GM12878 (cell line): Measurements from ENCODE around the gene ACVR1B. TPM values are rescaled to one million over a fixed set of nuclear protein-coding genes. Genes with fewer than 3 reads are reported as not detected.
A peak's percentile ranks its signal among the peaks of the same experiment; 100 is the strongest.

Experiments used
- ATAC-seq: fragments of 200-7000 bp; cut with Tn5 transposase; 3 replicates; pipeline ENCODE4 v1.9.1; 2020; ENCODE audit warnings: mild to moderate bottlenecking, moderate library complexity
- BruUV-seq: library from RNA; stranded (reverse); fragments of 400-500 nt; replicated peaks from 2 replicates; lab custom pipeline; 2021; lab: Mats Ljungman, UMichigan
- CTCF ChIA-PET: fragments of 300-600 bp; sonication (Branson Sonifier 250); formaldehyde crosslinking; extraction: SDS; loops from one replicate; lab custom pipeline; 2021; ENCODE audit warnings: inconsistent platforms; lab: Yijun Ruan, JAX
- POLR2A ChIA-PET: fragments of 350-600 bp; formaldehyde crosslinking; extraction: SDS; loops from one replicate; lab custom pipeline; 2021; ENCODE audit warnings: inconsistent platforms; lab: Charles Lee
- RAD21 ChIA-PET: fragments of 300-600 bp; sonication (Branson Sonifier 250); formaldehyde crosslinking; loops from one replicate; lab custom pipeline; 2023; ENCODE audit warnings: antibody characterized with exemption; ENCODE audit not compliant: unreplicated experiment; lab: Charles Lee
- SMC1A ChIA-PET: fragments of 300-600 bp; sonication (Branson Sonifier 250); formaldehyde crosslinking; loops from one replicate; lab custom pipeline; 2023; ENCODE audit not compliant: unreplicated experiment, uncharacterized antibody; lab: Charles Lee
- DNase-seq: peaks from one replicate; pipeline ENCODE4 v3.0.0-alpha.2; 2011; ENCODE audit warnings: low read depth, low spot score
- FAIRE-seq: peaks from 3 replicates; lab custom pipeline; 2011; peaks lifted over from hg19 to GRCh38; lab: Jason Lieb, UNC
- H2AFZ ChIP-seq: 2 replicates; pipeline ENCODE4 v1.6.0; 2011; ENCODE audit warnings: low read depth, low read length, control low read depth; ENCODE audit not compliant: control insufficient read depth
- H3K27ac ChIP-seq: 2 replicates; pipeline ENCODE4 v1.5.1; 2011; ENCODE audit warnings: control low read depth; ENCODE audit not compliant: control insufficient read depth, insufficient read depth
- H3K27me3 ChIP-seq, 2 experiments: replicated peaks in 1 of 2; 2 replicates each; pipeline versions ENCODE4 v1.6.0 to v1.6.1; 2011; ENCODE audit warnings: low read length in 1 of 2; ENCODE audit not compliant: control insufficient read depth in 2 of 2, insufficient read depth in 2 of 2
- H3K36me3 ChIP-seq, 2 experiments: 2 replicates each; pipeline ENCODE4 v1.5.1; 2011; ENCODE audit warnings: low read length in 1 of 2; ENCODE audit not compliant: control insufficient read depth in 2 of 2, insufficient read depth in 2 of 2
- H3K4me1 ChIP-seq: 2 replicates; pipeline ENCODE4 v1.6.1; 2011; ENCODE audit warnings: mild to moderate bottlenecking, low read length, moderate library complexity, mixed read lengths; ENCODE audit not compliant: control insufficient read depth, insufficient read depth
- H3K4me2 ChIP-seq: 2 replicates; pipeline ENCODE4 v1.6.0; 2011; ENCODE audit warnings: control low read depth; ENCODE audit not compliant: control insufficient read depth, insufficient read depth
- H3K4me3 ChIP-seq: fragments of 200-600 bp; sonication (generic); 2 replicates; pipeline ENCODE4 v1.5.1; 2016
- H3K79me2 ChIP-seq: 2 replicates; pipeline ENCODE4 v1.6.0; 2011; ENCODE audit warnings: low read length; ENCODE audit not compliant: control insufficient read depth, insufficient read depth
- H3K9ac ChIP-seq: 2 replicates; pipeline ENCODE4 v1.8.0; 2011; ENCODE audit warnings: low read length, control low read depth, mixed read lengths; ENCODE audit not compliant: control insufficient read depth, insufficient read depth
- H3K9me3 ChIP-seq: replicated peaks from 3 replicates; pipeline ENCODE4 v1.5.1; 2011; ENCODE audit warnings: mild to moderate bottlenecking, low read length; ENCODE audit not compliant: control insufficient read depth, insufficient read depth
- H4K20me1 ChIP-seq: 2 replicates; pipeline ENCODE4 v1.6.0; 2011; ENCODE audit not compliant: control insufficient read depth, insufficient read depth
- BRCA1 ChIP-seq: IDR thresholded peaks from 2 replicates; pipeline ENCODE4 v1.6.1; 2011; ENCODE audit warnings: low read depth, low read length, improper control_type of control experiment
- DPF2 ChIP-seq: fragments of 450-650 bp; IDR thresholded peaks from 2 replicates; pipeline ENCODE4 v1.6.1; 2017; ENCODE audit warnings: mild to moderate bottlenecking
- EED ChIP-seq: sonication (generic); IDR thresholded peaks from 2 replicates; pipeline ENCODE4 v1.6.1; 2016; ENCODE audit warnings: antibody characterized with exemption, low read depth
- ETV6 ChIP-seq, 2 experiments: fragments of 450-650 bp in 1 of 2; IDR thresholded peaks in 1 of 2; conservative IDR thresholded peaks in 1 of 2; 2 replicates each; pipeline ENCODE4 v1.6.1; 2014; ENCODE audit warnings: antibody characterized with exemption in 1 of 2, borderline replicate concordance in 1 of 2, low read depth in 1 of 2, mild to moderate bottlenecking in 1 of 2, moderate library complexity in 1 of 2
- EZH2 ChIP-seq: IDR thresholded peaks from 2 replicates; pipeline ENCODE4 v1.6.1; 2012; ENCODE audit warnings: low read depth, mild to moderate bottlenecking, control low read depth, inconsistent platforms, low read length, borderline replicate concordance; ENCODE audit not compliant: control insufficient read depth
- HDGF ChIP-seq: fragments of 450-650 bp; IDR thresholded peaks from 2 replicates; pipeline ENCODE4 v1.6.1; 2016; ENCODE audit warnings: antibody characterized with exemption
- IKZF1 ChIP-seq: fragments of 450-650 bp; conservative IDR thresholded peaks from 2 replicates; pipeline ENCODE4 v1.6.1; 2017; ENCODE audit warnings: antibody characterized with exemption, mild to moderate bottlenecking
- IKZF2 ChIP-seq, 2 experiments: fragments of 450-650 bp; IDR thresholded peaks; 2 replicates each; pipeline ENCODE4 v1.6.1; 2017; ENCODE audit warnings: mild to moderate bottlenecking in 2 of 2, moderate library complexity in 2 of 2
- MTA3 ChIP-seq: IDR thresholded peaks from 2 replicates; pipeline ENCODE4 v1.6.1; 2012; ENCODE audit warnings: low read length, inconsistent platforms, borderline replicate concordance
- MYC ChIP-seq: IDR thresholded peaks from 2 replicates; pipeline ENCODE4 v1.6.1; 2011; ENCODE audit warnings: mild to moderate bottlenecking, low read length, moderate library complexity, inconsistent platforms; ENCODE audit not compliant: insufficient read depth, insufficient replicate concordance, insufficient read length, severe bottlenecking
- NKRF ChIP-seq: fragments of 450-650 bp; conservative IDR thresholded peaks from 2 replicates; pipeline ENCODE4 v1.6.1; 2017; ENCODE audit warnings: mild to moderate bottlenecking, moderate library complexity
- PAX5 ChIP-seq: IDR thresholded peaks from 2 replicates; pipeline ENCODE4 v1.6.1; 2011; ENCODE audit warnings: low read depth, low read length, borderline replicate concordance
- PKNOX1 ChIP-seq: fragments of 450-650 bp; IDR thresholded peaks from 2 replicates; pipeline ENCODE4 v1.6.1; 2016; ENCODE audit warnings: mild to moderate bottlenecking
- RBBP5 ChIP-seq: fragments of 200-600 bp; sonication (generic); conservative IDR thresholded peaks from 2 replicates; pipeline ENCODE4 v1.6.1; 2016
- SPI1 ChIP-seq: IDR thresholded peaks from 2 replicates; pipeline ENCODE4 v1.6.1; 2011; ENCODE audit warnings: low read depth, mild to moderate bottlenecking, low read length, moderate library complexity, borderline replicate concordance; ENCODE audit not compliant: insufficient read depth
- WGBS: methylation state at CpG from one replicate; pipeline ENCODE4 v1.1.6; 2016; ENCODE audit warnings: low lambda C conversion rate; ENCODE audit not compliant: insufficient replicate concordance, insufficient coverage; ENCODE audit errors: missing lambda C conversion rate; 5-methylcytosine and 5-hydroxymethylcytosine counted together
- in situ Hi-C: fragments of 300-500 bp; cut with MboI; formaldehyde crosslinking; loops from 9 replicates; pipeline ENCODE4 v1.14.3; 2018; ENCODE audit warnings: mixed read lengths
- intact Hi-C: fragments of 100-400 bp; cut with micrococcal nuclease; formaldehyde crosslinking; loops from one replicate; pipeline ENCODE4 v1.14.2; 2022; ENCODE audit not compliant: unreplicated experiment
- polyA plus RNA-seq, 11 experiments: library from polyadenylated mRNA; depleted of rRNA in 4 of 11; unstranded in 6 of 11; stranded (reverse) in 5 of 11; fragments of >200 nt; fragmentation: Nextera tagmentation in 4 of 11; fragmentation: Illumina TruSeq in 1 of 11; extraction: Ambion mirVana in 4 of 11; extraction: Trizol in 1 of 11; gene quantifications; 1 replicate in 1 of 11; 2 replicates in 10 of 11; pipeline versions ENCODE4 v1.2.1 to v1.2.3, GENCODE V29; 2011 to 2016; ENCODE audit warnings: inconsistent platforms in 2 of 11, missing spikeins in 2 of 11, low read depth in 1 of 11
- total RNA-seq, 4 experiments: library from RNA; depleted of rRNA in 3 of 4; stranded (reverse); fragments of >200 nt in 3 of 4; fragmentation: Illumina TruSeq in 1 of 4; extraction: Trizol in 1 of 4; gene quantifications; 2 replicates each; pipeline versions ENCODE4 v1.2.1 to v1.2.3, GENCODE V29; 2013 to 2021

Gene ACVR1B
- total and polyA plus RNA-seq, 10 of the 15 experiments (the other 5 are each of a cell fraction or from before 2014, with no cell fraction given): 0.02 to 0.69 (median 0.16) TPM; not detected in 2

GRCh38 chr12:51922146-51922545 lies 29.4 kb upstream of the ACVR1B start (continued):
- TF ChIP-seq EZH2 (no peak), RBBP5 (no peak), DPF2 (no peak), BRCA1 (no peak), PAX5 (no peak), MYC (no peak), NKRF (no peak)
- TF ChIP-seq, all 136 proteins: peak for 0

- TF ChIP-seq IKZF1: peak; percentile 55
- no peak for TF ChIP-seq MTA3
- peak; percentile 88 for TF ChIP-seq SPI1
- peak in 1 of 2 experiments; percentile 39; a peak in 1 of 4 replicates for TF ChIP-seq ETV6 (conservative IDR thresholded peaks at IDR 0.05 in 1 of 2, IDR thresholded peaks at IDR 0.05 in 1 of 2; ENCODE audit: borderline replicate concordance in 1 of 2, low read depth in 1 of 2)
- peak; percentile 61 for TF ChIP-seq PKNOX1
- no peak for TF ChIP-seq HDGF
- TF ChIP-seq IKZF2 (IDR thresholded peaks at IDR 0.05): peak in 1 of 2 experiments; percentile 57; a peak in 2 of 4 replicates
- TF ChIP-seq EED: 0 out of 2 replicates have a peak, but pooled peaks have one; percentile 13
- TF ChIP-seq DPF2: peak; percentile 11; the same call in 1 of the 2 replicates
- FAIRE-seq (peak; percentile 84), ATAC-seq (peak; percentile 50), DNase-seq (peak; percentile 21)
- Histone ChIP-seq H3K79me2 (no peaks in the 10 kb centered on the region), H4K20me1 (no peaks in the 10 kb centered on the region), H3K4me2 (peak overlapping the region; percentile 24), H3K36me3 (no peaks in the 10 kb centered on the region), H2AFZ (peak overlapping the region; percentile 20), H3K9me3 (no peaks in the 10 kb centered on the region), H3K27ac (no peak overlapping the region), H3K4me1 (peaks cover 35% of the 10 kb centered on the region), H3K27me3 (no peaks in the 10 kb centered on the region), H3K9ac (no peak overlapping the region), H3K4me3 (no peak overlapping the region)
- ChIA-PET CTCF (interaction anchor here (0.6 to 2.6 kb wide), 13 partner anchors 11 to 1148 kb away, joined by 3 to 12 read pairs (median 4); partner anchors contain the start of gene NR4A1), SMC1A (interaction anchor here (0.7 to 1.4 kb wide), 2 partner anchors 11 to 326 kb away, joined by 3 read pairs; no protein-coding TSS in a partner anchor), POLR2A (interaction anchor here (0.8 kb wide), 1 partner anchor 11 kb away, joined by 4 read pairs; no protein-coding TSS in a partner anchor), RAD21 (no interaction called here)
- BruUV-seq: no TSS peak
- in situ Hi-C loops (no loop called here), intact Hi-C loops (no loop called here)
- WGBS: 39% methylated on average over 15 of the region's 16 CpGs
Observed at GRCh38 chr12:51922762-51923505, 28.6 kb upstream of the ACVR1B start.
